Panc1 (cell line): ENCODE measurements around the gene FAM174C. TPM values are rescaled to one million over a fixed set of nuclear protein-coding genes. Genes with fewer than 3 reads are reported as not detected.
A peak's percentile ranks its signal among the peaks of the same experiment; 100 is the strongest.

Source experiments
- ATAC-seq: fragments of 200-7000 bp; cut with Tn5 transposase; 2 replicates; pipeline ENCODE4 v1.9.1; 2020; ENCODE audit warnings: mild to moderate bottlenecking, moderate library complexity
- BruUV-seq: library from RNA; stranded (reverse); fragments of 400-500 nt; replicated peaks from 2 replicates; lab custom pipeline; 2021; lab: Mats Ljungman, UMichigan
- CTCF ChIA-PET: fragments of 300-600 bp; sonication (Branson Sonifier 250); formaldehyde crosslinking; loops from one replicate; lab custom pipeline; 2022; ENCODE audit warnings: antibody characterized with exemption; lab: Charles Lee
- POLR2A ChIA-PET: fragments of 300-600 bp; sonication (Branson Sonifier 250); formaldehyde crosslinking; loops from one replicate; lab custom pipeline; 2022; ENCODE audit warnings: antibody characterized with exemption; lab: Charles Lee
- DNase-seq: peaks from one replicate; pipeline ENCODE4 v3.0.0-alpha.2; 2010; ENCODE audit warnings: low read depth, low spot score
- H3K27ac ChIP-seq: 2 replicates; pipeline ENCODE4 v1.5.1; 2011; ENCODE audit warnings: mild to moderate bottlenecking, low read length, inconsistent platforms
- H3K27me3 ChIP-seq: fragments of 200-500 bp; sonication (Bioruptor generic); 2 replicates; pipeline ENCODE4 v1.6.0; 2014; ENCODE audit warnings: low read length, inconsistent platforms; ENCODE audit not compliant: control insufficient read depth, insufficient read depth
- H3K36me3 ChIP-seq: fragments of 200-500 bp; sonication (Bioruptor generic); 2 replicates; pipeline ENCODE4 v1.5.1; 2014; ENCODE audit warnings: inconsistent platforms, mild to moderate bottlenecking, low read length, moderate library complexity; ENCODE audit not compliant: control insufficient read depth, insufficient read depth
- H3K4me1 ChIP-seq: 2 replicates; pipeline ENCODE4 v1.5.1; 2011; ENCODE audit warnings: inconsistent platforms, mild to moderate bottlenecking, low read length, moderate library complexity; ENCODE audit not compliant: control insufficient read depth, insufficient read depth
- H3K4me3 ChIP-seq, 2 experiments: 2 replicates each; pipeline ENCODE4 v1.5.1; 2011 to 2012; ENCODE audit warnings: low read depth in 2 of 2, low read length in 2 of 2, mild to moderate bottlenecking in 2 of 2, inconsistent platforms in 1 of 2, moderate library complexity in 1 of 2
- H3K9me3 ChIP-seq: fragments of 200-500 bp; sonication (Bioruptor generic); 2 replicates; pipeline ENCODE4 v1.5.1; 2014; ENCODE audit warnings: low read depth, mild to moderate bottlenecking, inconsistent platforms, low read length, moderate library complexity; ENCODE audit not compliant: control insufficient read depth, insufficient read depth
- POLR2AphosphoS5 ChIP-seq: IDR thresholded peaks from 2 replicates; pipeline ENCODE4 v1.6.1; 2012; ENCODE audit warnings: mild to moderate bottlenecking, low read depth, low read length, moderate library complexity
- SIN3A ChIP-seq: IDR thresholded peaks from 2 replicates; pipeline ENCODE4 v1.6.1; 2012; ENCODE audit warnings: low read depth, mild to moderate bottlenecking, low read length, moderate library complexity, borderline replicate concordance; ENCODE audit not compliant: insufficient read depth
- TCF7L2 ChIP-seq: IDR thresholded peaks from 2 replicates; pipeline ENCODE4 v1.6.1; 2011; ENCODE audit warnings: mild to moderate bottlenecking, low read depth, low read length, inconsistent platforms
- in situ Hi-C: cut with HindIII; loops from 2 replicates; pipeline ENCODE4 v1.10.0; 2016; ENCODE audit warnings: low sequenced_read_pairs, low pct_unique_long_range_greater_than_20kb
- intact Hi-C: fragments of 100-400 bp; cut with micrococcal nuclease; formaldehyde crosslinking; loops from one replicate; pipeline ENCODE4 v1.10.0; 2022; ENCODE audit not compliant: unreplicated experiment
- total RNA-seq: library from RNA; stranded (reverse); gene quantifications from one replicate; pipeline ENCODE4 v1.2.1, GENCODE V29; 2021; ENCODE audit not compliant: unreplicated experiment
- TF ChIP-seq, protein P1 (sequence below), 2 experiments: IDR thresholded peaks; 2 replicates each; pipeline ENCODE4 v1.6.1; 2011 to 2012; ENCODE audit warnings: low read depth in 2 of 2, control low read depth in 1 of 2, low read length in 1 of 2, mild to moderate bottlenecking in 1 of 2, moderate library complexity in 1 of 2; ENCODE audit not compliant: insufficient read depth in 1 of 2
- TF ChIP-seq, protein P2 (sequence below): fragments of 450-650 bp; IDR thresholded peaks from 2 replicates; pipeline ENCODE4 v1.5.1; 2017; ENCODE audit warnings: mild to moderate bottlenecking

Gene FAM174C
- total RNA-seq, 1 experiment from 2014 or later: 133 TPM

DNA sequence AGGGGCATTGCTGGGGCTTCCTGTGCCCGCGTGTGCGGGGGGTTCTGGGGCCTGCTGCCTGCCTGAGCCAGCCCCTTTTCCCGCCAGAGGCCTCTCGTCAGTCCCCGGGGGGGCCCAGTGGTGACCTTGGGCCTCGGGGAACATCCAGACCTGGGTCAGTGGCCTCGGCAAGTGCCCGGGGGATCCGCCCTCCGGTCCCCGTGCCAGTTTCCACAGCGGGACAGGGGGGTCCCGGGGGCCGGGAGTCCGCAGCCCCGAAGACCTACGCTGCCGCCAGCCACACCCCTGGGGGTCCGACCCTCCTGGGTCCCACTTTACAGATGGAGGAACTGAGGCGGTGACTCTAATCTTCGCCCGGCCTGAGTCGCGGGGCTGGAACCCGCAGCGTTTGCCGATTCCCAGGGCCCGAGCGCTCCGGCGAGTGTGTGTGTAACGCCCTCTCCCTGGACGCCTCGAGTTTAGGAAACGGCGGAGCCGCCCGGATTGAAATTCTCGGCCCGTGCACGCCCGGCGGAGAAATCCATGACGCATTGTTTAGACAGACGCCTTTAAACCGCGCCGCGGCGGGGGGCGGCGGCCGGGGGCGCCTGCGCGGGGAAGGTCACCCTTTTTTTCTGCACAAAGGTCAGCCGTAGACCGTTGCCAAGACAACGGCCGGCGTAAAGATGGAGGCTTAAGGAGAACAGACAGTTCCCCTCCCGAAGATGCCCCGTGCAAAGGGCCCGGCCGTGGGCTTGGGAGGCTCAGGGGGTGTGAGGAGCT is 49.7 kb downstream of the FAM174C start:
- DNase-seq (no peak), ATAC-seq (peak; percentile 78)
- no TSS peak for BruUV-seq
- Histone ChIP-seq H3K9me3 (no peaks in the 10 kb centered on the region), H3K27ac (no peak overlapping the region), H3K27me3 (no peaks in the 10 kb centered on the region), H3K4me1 (peaks cover 6% of the 10 kb centered on the region), H3K4me3 (peak overlapping the region; percentile 27 to 45), H3K36me3 (no peaks in the 10 kb centered on the region)
- ChIA-PET POLR2A (no interaction called here), CTCF (interaction anchor here (0.7 kb wide), 1 partner anchor 27 kb away, joined by 3 read pairs; no protein-coding TSS in a partner anchor)
- in situ Hi-C loops: no loop called here
- TF ChIP-seq TCF7L2 (0 out of 2 replicates have a peak, but pooled peaks have one; percentile 21), POLR2AphosphoS5 (no peak)
- intact Hi-C loops: no loop called here

DNA sequence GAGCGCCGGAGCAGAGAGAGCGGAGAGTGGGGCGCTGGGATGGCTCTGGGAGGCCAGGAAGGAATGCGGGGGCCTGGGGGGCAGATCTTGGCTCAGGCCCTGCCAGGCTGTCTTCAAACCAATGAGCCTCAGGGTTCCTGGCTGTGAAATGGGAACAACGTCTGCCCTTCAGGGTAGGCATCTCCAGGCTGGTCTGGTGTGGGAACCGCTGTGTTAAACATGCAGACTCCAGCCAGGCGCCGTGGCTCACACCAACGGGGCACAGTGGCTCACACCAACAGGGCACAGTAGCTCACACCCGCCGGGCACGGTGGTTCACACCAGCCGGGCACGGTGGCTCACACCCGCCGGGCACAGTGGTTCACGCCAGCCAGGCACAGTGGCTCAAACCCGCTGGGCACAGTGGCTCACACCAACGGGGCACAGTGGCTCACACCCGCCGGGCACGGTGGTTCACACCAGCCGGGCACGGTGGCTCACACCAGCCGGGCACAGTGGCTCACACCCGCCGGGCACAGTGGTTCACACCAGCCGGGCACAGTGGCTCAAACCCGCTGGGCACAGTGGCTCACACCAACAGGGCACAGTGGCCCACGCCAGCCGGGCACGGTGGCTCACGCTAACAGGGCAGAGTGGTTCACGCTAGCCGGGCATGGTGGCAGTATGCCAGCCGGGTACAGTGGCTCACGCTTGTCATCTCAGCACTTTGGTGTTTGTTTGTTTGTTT is 50.4 kb downstream of the FAM174C start:
- no peaks in the 10 kb centered on the region for H3K27me3 ChIP-seq
- intact Hi-C loops (no loop called here), in situ Hi-C loops (no loop called here)
- peak; percentile 34 for ATAC-seq
- H3K9me3 ChIP-seq: no peaks in the 10 kb centered on the region
- ChIA-PET CTCF (interaction anchor here (0.7 kb wide), 1 partner anchor 26 kb away, joined by 3 read pairs; no protein-coding TSS in a partner anchor), POLR2A (no interaction called here)
- TF ChIP-seq, protein P1, sequence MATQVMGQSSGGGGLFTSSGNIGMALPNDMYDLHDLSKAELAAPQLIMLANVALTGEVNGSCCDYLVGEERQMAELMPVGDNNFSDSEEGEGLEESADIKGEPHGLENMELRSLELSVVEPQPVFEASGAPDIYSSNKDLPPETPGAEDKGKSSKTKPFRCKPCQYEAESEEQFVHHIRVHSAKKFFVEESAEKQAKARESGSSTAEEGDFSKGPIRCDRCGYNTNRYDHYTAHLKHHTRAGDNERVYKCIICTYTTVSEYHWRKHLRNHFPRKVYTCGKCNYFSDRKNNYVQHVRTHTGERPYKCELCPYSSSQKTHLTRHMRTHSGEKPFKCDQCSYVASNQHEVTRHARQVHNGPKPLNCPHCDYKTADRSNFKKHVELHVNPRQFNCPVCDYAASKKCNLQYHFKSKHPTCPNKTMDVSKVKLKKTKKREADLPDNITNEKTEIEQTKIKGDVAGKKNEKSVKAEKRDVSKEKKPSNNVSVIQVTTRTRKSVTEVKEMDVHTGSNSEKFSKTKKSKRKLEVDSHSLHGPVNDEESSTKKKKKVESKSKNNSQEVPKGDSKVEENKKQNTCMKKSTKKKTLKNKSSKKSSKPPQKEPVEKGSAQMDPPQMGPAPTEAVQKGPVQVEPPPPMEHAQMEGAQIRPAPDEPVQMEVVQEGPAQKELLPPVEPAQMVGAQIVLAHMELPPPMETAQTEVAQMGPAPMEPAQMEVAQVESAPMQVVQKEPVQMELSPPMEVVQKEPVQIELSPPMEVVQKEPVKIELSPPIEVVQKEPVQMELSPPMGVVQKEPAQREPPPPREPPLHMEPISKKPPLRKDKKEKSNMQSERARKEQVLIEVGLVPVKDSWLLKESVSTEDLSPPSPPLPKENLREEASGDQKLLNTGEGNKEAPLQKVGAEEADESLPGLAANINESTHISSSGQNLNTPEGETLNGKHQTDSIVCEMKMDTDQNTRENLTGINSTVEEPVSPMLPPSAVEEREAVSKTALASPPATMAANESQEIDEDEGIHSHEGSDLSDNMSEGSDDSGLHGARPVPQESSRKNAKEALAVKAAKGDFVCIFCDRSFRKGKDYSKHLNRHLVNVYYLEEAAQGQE (IDR thresholded peaks at IDR 0.05; ENCODE audit: insufficient read depth in 1 of 2, low read depth in 2 of 2, low read length in 1 of 2): no peak
- TF ChIP-seq, protein P2, sequence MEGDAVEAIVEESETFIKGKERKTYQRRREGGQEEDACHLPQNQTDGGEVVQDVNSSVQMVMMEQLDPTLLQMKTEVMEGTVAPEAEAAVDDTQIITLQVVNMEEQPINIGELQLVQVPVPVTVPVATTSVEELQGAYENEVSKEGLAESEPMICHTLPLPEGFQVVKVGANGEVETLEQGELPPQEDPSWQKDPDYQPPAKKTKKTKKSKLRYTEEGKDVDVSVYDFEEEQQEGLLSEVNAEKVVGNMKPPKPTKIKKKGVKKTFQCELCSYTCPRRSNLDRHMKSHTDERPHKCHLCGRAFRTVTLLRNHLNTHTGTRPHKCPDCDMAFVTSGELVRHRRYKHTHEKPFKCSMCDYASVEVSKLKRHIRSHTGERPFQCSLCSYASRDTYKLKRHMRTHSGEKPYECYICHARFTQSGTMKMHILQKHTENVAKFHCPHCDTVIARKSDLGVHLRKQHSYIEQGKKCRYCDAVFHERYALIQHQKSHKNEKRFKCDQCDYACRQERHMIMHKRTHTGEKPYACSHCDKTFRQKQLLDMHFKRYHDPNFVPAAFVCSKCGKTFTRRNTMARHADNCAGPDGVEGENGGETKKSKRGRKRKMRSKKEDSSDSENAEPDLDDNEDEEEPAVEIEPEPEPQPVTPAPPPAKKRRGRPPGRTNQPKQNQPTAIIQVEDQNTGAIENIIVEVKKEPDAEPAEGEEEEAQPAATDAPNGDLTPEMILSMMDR: no peak
- TF ChIP-seq SIN3A (no peak), TCF7L2 (no peak), POLR2AphosphoS5 (no peak)
- no peak overlapping the region for H3K27ac ChIP-seq
- H3K4me3 ChIP-seq: peak overlapping the region in 1 of 2 experiments; percentile 45; a peak in 2 of 4 replicates
- H3K36me3 ChIP-seq: no peaks in the 10 kb centered on the region
- DNase-seq: no peak
- H3K4me1 ChIP-seq: peaks cover 6% of the 10 kb centered on the region
- BruUV-seq: no TSS peak
